OCI-LY1 (cell line): Measurements from ENCODE around the gene LRFN2.

ENCODE experiments used
- EZH2 ChIP-seq: fragments of 200-600 bp; sonication (generic), shearing (Covaris generic); IDR thresholded peaks from 2 replicates; pipeline ENCODE4 v1.8.0; 2017; ENCODE audit warnings: borderline replicate concordance, mixed run types, mild to moderate bottlenecking, antibody characterized with exemption, low read length, moderate library complexity, mixed read lengths
- TF ChIP-seq, protein P1 (sequence below): fragments of 200-600 bp; sonication (generic), shearing (Covaris generic); IDR thresholded peaks from 2 replicates; pipeline ENCODE4 v1.5.1; 2017; ENCODE audit warnings: mild to moderate bottlenecking, antibody characterized with exemption, low read length, moderate library complexity, mixed read lengths

DNA sequence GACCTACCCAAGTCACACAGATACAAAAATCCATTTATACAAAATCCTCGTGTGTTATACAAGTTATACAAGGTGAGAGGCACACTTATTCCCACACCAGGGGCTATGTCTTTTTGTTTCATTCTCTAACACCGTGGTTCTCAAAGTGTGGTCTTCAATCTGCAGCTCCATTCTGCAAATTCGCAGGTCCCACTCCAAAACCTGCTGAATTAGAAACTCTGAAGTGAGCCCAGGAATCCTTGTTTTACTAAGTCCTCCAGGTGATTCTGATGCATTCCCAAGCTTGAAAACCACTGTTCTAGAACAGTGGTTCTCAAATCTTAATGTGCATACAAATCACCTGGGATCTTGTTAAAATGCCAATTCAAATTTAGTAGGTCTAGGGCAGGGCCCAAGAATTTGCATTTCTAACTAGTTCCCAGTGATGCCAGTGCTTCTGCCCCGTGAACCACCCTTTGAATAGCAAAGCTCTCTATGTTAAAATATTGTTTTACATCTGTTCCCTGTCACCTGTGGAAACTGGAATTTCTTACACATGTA is 35.1 kb downstream of the LRFN2 start:
- TF ChIP-seq, protein P1, sequence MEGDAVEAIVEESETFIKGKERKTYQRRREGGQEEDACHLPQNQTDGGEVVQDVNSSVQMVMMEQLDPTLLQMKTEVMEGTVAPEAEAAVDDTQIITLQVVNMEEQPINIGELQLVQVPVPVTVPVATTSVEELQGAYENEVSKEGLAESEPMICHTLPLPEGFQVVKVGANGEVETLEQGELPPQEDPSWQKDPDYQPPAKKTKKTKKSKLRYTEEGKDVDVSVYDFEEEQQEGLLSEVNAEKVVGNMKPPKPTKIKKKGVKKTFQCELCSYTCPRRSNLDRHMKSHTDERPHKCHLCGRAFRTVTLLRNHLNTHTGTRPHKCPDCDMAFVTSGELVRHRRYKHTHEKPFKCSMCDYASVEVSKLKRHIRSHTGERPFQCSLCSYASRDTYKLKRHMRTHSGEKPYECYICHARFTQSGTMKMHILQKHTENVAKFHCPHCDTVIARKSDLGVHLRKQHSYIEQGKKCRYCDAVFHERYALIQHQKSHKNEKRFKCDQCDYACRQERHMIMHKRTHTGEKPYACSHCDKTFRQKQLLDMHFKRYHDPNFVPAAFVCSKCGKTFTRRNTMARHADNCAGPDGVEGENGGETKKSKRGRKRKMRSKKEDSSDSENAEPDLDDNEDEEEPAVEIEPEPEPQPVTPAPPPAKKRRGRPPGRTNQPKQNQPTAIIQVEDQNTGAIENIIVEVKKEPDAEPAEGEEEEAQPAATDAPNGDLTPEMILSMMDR = no peak
- TF ChIP-seq EZH2 = no peak
